8988T (cell line): Measurements from ENCODE around the gene IL36A.

Experiments used
- DNase-seq: peaks from one replicate; pipeline ENCODE4 v3.0.0; 2011

The IL36A gene

GRCh38 chr2:113009622-113010021, 4.4 kb downstream of the IL36A start:
- no peak for DNase-seq

GRCh38 chr2:113010088-113010487, 4.8 kb downstream of the IL36A start:
- DNase-seq, result no peak

GRCh38 chr2:113011108-113011507, 5.8 kb downstream of the IL36A start:
- DNase-seq, result no peak

GRCh38 chr2:113012436-113013335, 7.4 kb downstream of the IL36A start:
- DNase-seq, result no peak

GRCh38 chr2:113013336-113013661, 8.0 kb downstream of the IL36A start:
- DNase-seq, result no peak

- DNase-seq, result no peak
These were observed 8.8 kb downstream of the IL36A start for GRCh38 chr2:113014067-113014466.

GRCh38 chr2:113015042-113015441, 9.8 kb downstream of the IL36A start:
- no peak for DNase-seq

- no peak for DNase-seq
These were observed 10.4 kb downstream of the IL36A start for GRCh38 chr2:113015655-113016054.

GRCh38 chr2:113018509-113018908, 13.2 kb downstream of the IL36A start:
- no peak for DNase-seq

- no peak for DNase-seq
These were observed 16.1 kb downstream of the IL36A start for GRCh38 chr2:113021312-113021711.

GRCh38 chr2:113024764-113025163, 19.5 kb downstream of the IL36A start:
- DNase-seq, result no peak

GRCh38 chr2:113025737-113026136, 20.5 kb downstream of the IL36A start:
- DNase-seq, result no peak

- no peak for DNase-seq
These were observed 22.4 kb downstream of the IL36A start for GRCh38 chr2:113027691-113028090.

- DNase-seq, result no peak
These were observed 22.9 kb downstream of the IL36A start for GRCh38 chr2:113028112-113028511.

GRCh38 chr2:113032737-113033136, 27.5 kb downstream of the IL36A start:
- no peak for DNase-seq

- DNase-seq, result no peak
These were observed 28.8 kb downstream of the IL36A start for GRCh38 chr2:113034016-113034415.

- no peak for DNase-seq
These were observed 31.5 kb downstream of the IL36A start for GRCh38 chr2:113036763-113037162.

GRCh38 chr2:113038291-113038690, 33.0 kb downstream of the IL36A start:
- DNase-seq, result no peak

- no peak for DNase-seq
These were observed 33.9 kb downstream of the IL36A start for GRCh38 chr2:113039158-113039557.

GRCh38 chr2:113039719-113040118, 34.5 kb downstream of the IL36A start:
- no peak for DNase-seq

- no peak for DNase-seq
These were observed 36.6 kb downstream of the IL36A start for GRCh38 chr2:113041871-113042270.

GRCh38 chr2:113046465-113046864, 41.2 kb downstream of the IL36A start:
- DNase-seq, result no peak

- no peak for DNase-seq
These were observed 45.9 kb downstream of the IL36A start for GRCh38 chr2:113050921-113051895.

GRCh38 chr2:113052396-113052917, 47.2 kb downstream of the IL36A start, which contains the start of gene IL36B:
Gene IL36B, minus strand, starts transcription at chr2:113052867.
- no peak for DNase-seq
